Measurements from ENCODE around the gene IGFBP3. TPM values are rescaled to one million over a fixed set of nuclear protein-coding genes. Genes with fewer than 3 reads are reported as not detected.

IGFBP3 gene
- total and polyA plus RNA-seq, 9 of the 15 experiments (the other 6 are each of a cell fraction or from before 2014, with no cell fraction given), result 0.08 to 0.22 (median 0.10) TPM; not detected in 5

DNA sequence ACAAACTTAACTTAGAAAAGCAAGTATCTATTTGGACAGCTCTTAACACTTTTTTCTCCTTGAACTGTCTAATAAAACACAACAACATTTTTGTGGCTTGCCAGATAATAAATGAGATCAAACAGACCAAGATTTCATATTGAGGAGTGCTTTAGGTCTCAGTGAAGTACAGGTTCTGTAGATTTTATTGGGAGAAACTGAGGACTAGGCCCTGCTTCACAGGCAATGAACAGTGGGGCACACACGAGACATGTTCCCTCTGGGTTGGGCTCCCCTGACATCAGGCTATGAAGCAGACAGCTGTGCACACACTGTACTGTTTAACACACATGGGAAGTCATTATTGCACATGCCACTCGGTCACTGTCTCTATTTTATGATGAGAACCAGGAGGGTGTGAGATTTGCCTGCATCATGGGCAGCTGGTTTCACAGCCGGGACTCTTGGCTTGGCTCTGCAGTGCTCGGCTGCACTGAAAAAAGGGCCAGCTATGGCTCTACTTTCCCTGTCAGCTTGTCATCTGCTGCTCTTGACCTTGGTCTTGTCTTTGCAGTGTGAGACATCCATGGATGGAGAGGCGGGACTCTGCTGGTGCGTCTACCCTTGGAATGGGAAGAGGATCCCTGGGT lies 28.6 kb downstream of the IGFBP3 start:
- no peaks in the 10 kb centered on the region for H3K9me1 ChIP-seq (ENCODE audit: control insufficient read depth, insufficient read depth, low read length)
- peaks cover 7 to 30% of the 10 kb centered on the region in 2 experiments; a peak in 4 of 5 replicates for H3K27me3 ChIP-seq (ENCODE audit: control insufficient read depth in 2 of 2, insufficient read depth in 2 of 2, low read length in 2 of 2)
- no TSS peak for BruUV-seq (replicated peaks)
- no peak overlapping the region for H2AFZ ChIP-seq (ENCODE audit: low read depth, low read length)
- no peak overlapping the region for H3K4me2 ChIP-seq (ENCODE audit: insufficient read depth, low read length)
- ATAC-seq, result no peak
- intact Hi-C loops (cut with micrococcal nuclease) (no loop called here), in situ Hi-C loops (cut with MboI) (no loop called here)
- WGBS (ENCODE audit: insufficient coverage, low coverage, missing lambda C conversion rate), result 0% methylated on average over 6 of the region's 6 CpGs
- H3K9ac ChIP-seq (ENCODE audit: insufficient read depth in 1 of 2, low read depth in 2 of 2, low read length in 2 of 2), result no peak overlapping the region
- no peaks in the 10 kb centered on the region for H3K79me2 ChIP-seq (ENCODE audit: control insufficient read depth, insufficient read depth, low read length)
- no peak overlapping the region for H3K27ac ChIP-seq (ENCODE audit: extremely low read depth, low read depth, low read length)
- H3K4me1 ChIP-seq (replicated peaks in 1 of 2; ENCODE audit: control insufficient read depth in 2 of 2, insufficient read depth in 2 of 2, low read length in 2 of 2), result peaks cover 0 to 6% of the 10 kb centered on the region in 2 experiments; a peak in 2 of 5 replicates
- FAIRE-seq, result no peak
- no peaks in the 10 kb centered on the region for H4K20me1 ChIP-seq (replicated peaks; ENCODE audit: control insufficient read depth, insufficient read depth, low read length)
- no peaks in the 10 kb centered on the region for H3K36me3 ChIP-seq (ENCODE audit: control insufficient read depth, insufficient read depth, low read length)
- no peak for DNase-seq (ENCODE audit: extremely low read depth in 1 of 4, low spot score in 3 of 4)
- CTCF ChIA-PET (ENCODE audit: low intra/inter-chr PET ratio), result no interaction called here
- TF ChIP-seq SPI1 (IDR thresholded peaks at IDR 0.05; ENCODE audit: borderline replicate concordance, low read depth, low read length), result no peak
- TF ChIP-seq, protein P1, sequence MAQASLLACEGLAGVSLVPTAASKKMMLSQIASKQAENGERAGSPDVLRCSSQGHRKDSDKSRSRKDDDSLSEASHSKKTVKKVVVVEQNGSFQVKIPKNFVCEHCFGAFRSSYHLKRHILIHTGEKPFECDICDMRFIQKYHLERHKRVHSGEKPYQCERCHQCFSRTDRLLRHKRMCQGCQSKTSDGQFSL (CRISPR knock-in tag; IDR thresholded peaks at IDR 0.05), result no peak
- TF ChIP-seq, protein P1 (tag; IDR thresholded peaks at IDR 0.05), result no peak
- TF ChIP-seq ZBED1 (IDR thresholded peaks at IDR 0.05), result no peak
- TF ChIP-seq NFATC3 (IDR thresholded peaks at IDR 0.05), result no peak
- no peak for TF ChIP-seq ARID2 (IDR thresholded peaks at IDR 0.05)
- no peak for TF ChIP-seq ZNF830 (CRISPR knock-in tag; IDR thresholded peaks at IDR 0.05)
- no peak for TF ChIP-seq RNF2 (IDR thresholded peaks at IDR 0.05)
- no peak for TF ChIP-seq FOXP1 (CRISPR knock-in tag; IDR thresholded peaks at IDR 0.05)
- POLR2A ChIA-PET, result no interaction called here
- no peak overlapping the region for H3K4me3 ChIP-seq
- H3K9me3 ChIP-seq (replicated peaks; ENCODE audit: control insufficient read depth, insufficient read depth, low read depth, low read length), result no peaks in the 10 kb centered on the region
